Activated naive CD8-positive, alpha-beta T cell treated with anti-CD3 and anti-CD28 coated beads, Interleukin-2, amount 50 U/mL, for 24 hours (primary cell): Measurements from ENCODE around the gene MAD1L1.
"Not testable (repeated sequence)": the region's sequence is repeated elsewhere in the genome, so short reads cannot be mapped to it uniquely, and the experiment has no call there.

Source experiments
- ATAC-seq: fragments of 150-1000 bp; cut with Tn5 transposase; one replicate; pipeline ENCODE4 v1.10.0; 2021
- DNase-seq: peaks from one replicate; pipeline ENCODE4 v3.0.0; 2021
- H3K27ac Mint-ChIP-seq: one replicate; pipeline ENCODE4 v1.8.0; 2021; ENCODE audit warnings: mild to moderate bottlenecking, mixed read lengths
- H3K27me3 Mint-ChIP-seq: one replicate; pipeline ENCODE4 v1.8.0; 2021; ENCODE audit warnings: mixed read lengths
- H3K36me3 Mint-ChIP-seq: one replicate; pipeline ENCODE4 v1.8.0; 2021; ENCODE audit warnings: low read depth, mixed read lengths
- H3K4me1 Mint-ChIP-seq: one replicate; pipeline ENCODE4 v1.8.0; 2021; ENCODE audit warnings: mixed read lengths
- H3K4me3 Mint-ChIP-seq: one replicate; pipeline ENCODE4 v1.8.0; 2021; ENCODE audit warnings: mild to moderate bottlenecking, moderate library complexity, mixed read lengths
- H3K9me3 Mint-ChIP-seq: one replicate; pipeline ENCODE4 v1.8.0; 2021; ENCODE audit warnings: mixed read lengths

The MAD1L1 gene

DNA sequence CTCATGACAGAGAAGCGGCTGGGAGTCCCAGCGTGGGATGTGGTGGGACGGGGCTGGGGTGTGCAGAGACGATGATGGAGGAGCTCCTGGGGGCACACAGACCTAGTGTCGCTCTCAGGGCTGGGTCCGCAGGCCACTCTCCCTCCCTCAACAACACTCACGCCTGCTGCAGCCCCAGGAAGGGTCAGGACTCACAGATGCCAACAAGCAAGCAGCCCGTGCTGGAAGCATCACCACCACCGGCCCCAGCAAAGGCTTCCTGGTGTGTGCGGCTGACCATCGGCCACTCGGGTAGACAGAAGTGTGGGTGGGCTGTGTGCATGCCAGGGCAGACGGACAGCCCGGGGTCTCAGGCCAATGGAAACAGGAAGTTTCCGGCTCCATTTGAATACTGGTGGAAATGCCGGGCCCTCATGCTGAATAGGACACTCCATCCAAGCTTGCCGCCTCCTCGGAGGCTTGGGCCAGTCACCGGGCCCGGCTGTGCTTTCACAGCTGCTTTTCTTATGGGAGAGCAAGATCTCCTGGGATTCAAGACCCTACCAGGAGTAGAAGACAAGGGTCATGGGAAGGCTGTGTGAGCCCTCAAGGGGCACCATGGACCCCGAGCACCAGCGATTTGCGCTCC is 384.6 kb downstream of the MAD1L1 start:
- H3K36me3 Mint-ChIP-seq = peaks cover 2% of the 10 kb centered on the region
- H3K4me3 Mint-ChIP-seq = no peak overlapping the region
- H3K27me3 Mint-ChIP-seq = no peaks in the 10 kb centered on the region
- H3K27ac Mint-ChIP-seq = no peak overlapping the region
- ATAC-seq = no peak
- no peaks in the 10 kb centered on the region for H3K9me3 Mint-ChIP-seq
- DNase-seq = no peak
- H3K4me1 Mint-ChIP-seq = no peaks in the 10 kb centered on the region

- DNase-seq = no peak
- Mint-ChIP-seq H3K27ac (no peak overlapping the region), H3K36me3 (peaks cover 2% of the 10 kb centered on the region), H3K4me3 (no peak overlapping the region), H3K9me3 (no peaks in the 10 kb centered on the region), H3K27me3 (no peaks in the 10 kb centered on the region), H3K4me1 (no peaks in the 10 kb centered on the region)
- ATAC-seq = no peak
Measured at GRCh38 chr7:1847260-1848001, 385.3 kb downstream of the MAD1L1 start.

GRCh38 chr7:1846331-1847065 is 386.2 kb downstream of the MAD1L1 start:
- DNase-seq (no peak), ATAC-seq (no peak)
- Mint-ChIP-seq H3K36me3 (peaks cover 2% of the 10 kb centered on the region), H3K27ac (no peak overlapping the region), H3K4me1 (no peaks in the 10 kb centered on the region), H3K9me3 (no peaks in the 10 kb centered on the region), H3K4me3 (no peak overlapping the region), H3K27me3 (no peaks in the 10 kb centered on the region)

- Mint-ChIP-seq H3K27ac (no peak overlapping the region), H3K4me1 (no peaks in the 10 kb centered on the region), H3K36me3 (peaks cover 2% of the 10 kb centered on the region), H3K9me3 (no peaks in the 10 kb centered on the region), H3K27me3 (no peaks in the 10 kb centered on the region), H3K4me3 (no peak overlapping the region)
- DNase-seq (no peak), ATAC-seq (no peak)
Measured at GRCh38 chr7:1845536-1846311, 387.0 kb downstream of the MAD1L1 start.

- Mint-ChIP-seq H3K9me3 (no peaks in the 10 kb centered on the region), H3K4me3 (no peak overlapping the region), H3K27me3 (no peaks in the 10 kb centered on the region), H3K36me3 (peaks cover 2% of the 10 kb centered on the region), H3K27ac (no peak overlapping the region), H3K4me1 (no peaks in the 10 kb centered on the region)
- DNase-seq (no peak), ATAC-seq (no peak)
Measured at GRCh38 chr7:1844951-1845390, 387.8 kb downstream of the MAD1L1 start.

GRCh38 chr7:1844336-1844950 is 388.3 kb downstream of the MAD1L1 start:
- no peaks in the 10 kb centered on the region for H3K27me3 Mint-ChIP-seq
- no peak overlapping the region for H3K4me3 Mint-ChIP-seq
- H3K27ac Mint-ChIP-seq = no peak overlapping the region
- H3K9me3 Mint-ChIP-seq = no peaks in the 10 kb centered on the region
- no peak for DNase-seq
- H3K4me1 Mint-ChIP-seq = no peaks in the 10 kb centered on the region
- ATAC-seq = no peak
- H3K36me3 Mint-ChIP-seq = peaks cover 2% of the 10 kb centered on the region

DNA sequence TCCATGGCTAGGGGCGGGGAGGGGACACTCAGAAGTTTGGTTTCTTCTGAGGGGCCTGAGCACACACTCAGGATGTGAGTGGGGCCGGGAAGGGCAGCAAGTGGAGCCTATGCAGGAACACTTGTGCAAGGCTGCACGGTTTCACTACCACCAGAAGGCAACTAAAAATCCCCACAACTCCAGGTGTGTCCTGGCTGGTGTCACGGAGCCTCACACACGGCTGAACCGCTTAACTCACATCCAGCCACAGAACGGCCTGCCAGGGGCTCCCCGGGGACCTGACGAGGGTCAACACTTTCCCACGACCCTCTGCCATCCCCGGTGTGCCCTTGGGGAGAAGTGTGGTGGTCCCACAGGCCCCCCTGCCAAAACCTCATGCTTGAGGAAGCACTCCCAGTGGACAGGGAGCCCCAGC is 388.8 kb downstream of the MAD1L1 start:
- Mint-ChIP-seq H3K4me1 (no peaks in the 10 kb centered on the region), H3K9me3 (no peaks in the 10 kb centered on the region), H3K27ac (no peak overlapping the region), H3K27me3 (no peaks in the 10 kb centered on the region), H3K4me3 (no peak overlapping the region), H3K36me3 (peaks cover 4% of the 10 kb centered on the region)
- no peak for DNase-seq
- no peak for ATAC-seq

DNA sequence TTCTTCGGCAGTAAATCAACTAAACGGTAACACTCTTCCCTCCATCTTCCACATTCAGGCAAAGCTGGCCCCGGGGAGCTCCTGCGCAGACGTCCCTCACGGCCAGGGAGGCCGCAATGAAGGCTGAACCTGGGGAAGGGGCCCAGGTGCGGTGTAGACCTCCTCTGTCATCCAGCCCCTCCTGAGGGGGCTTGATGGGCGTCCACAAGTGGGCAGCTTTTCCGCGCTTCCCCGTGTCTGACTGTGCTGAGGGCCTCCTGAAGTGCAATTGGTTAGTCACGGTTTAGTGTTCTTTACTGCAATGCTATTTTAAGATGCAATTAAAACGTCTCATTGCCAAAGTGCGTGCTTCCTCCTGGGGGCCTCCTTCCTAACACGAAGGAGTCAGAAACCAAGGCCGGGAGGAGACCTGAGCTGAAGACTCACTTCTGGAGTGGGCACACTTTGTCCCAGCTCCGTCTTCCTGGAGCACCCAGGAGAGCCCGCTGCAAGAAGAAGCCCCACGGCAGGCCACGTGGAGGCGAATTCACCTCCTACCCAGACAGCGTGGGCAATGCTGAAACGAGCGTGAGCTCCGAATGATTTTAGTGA is 389.4 kb downstream of the MAD1L1 start:
- H3K4me1 Mint-ChIP-seq = no peaks in the 10 kb centered on the region
- peaks cover 4% of the 10 kb centered on the region for H3K36me3 Mint-ChIP-seq
- no peak overlapping the region for H3K4me3 Mint-ChIP-seq
- DNase-seq = no peak
- no peaks in the 10 kb centered on the region for H3K9me3 Mint-ChIP-seq
- no peak overlapping the region for H3K27ac Mint-ChIP-seq
- H3K27me3 Mint-ChIP-seq = no peaks in the 10 kb centered on the region
- ATAC-seq = no peak

- H3K27ac Mint-ChIP-seq = no peak overlapping the region
- H3K9me3 Mint-ChIP-seq = no peaks in the 10 kb centered on the region
- H3K27me3 Mint-ChIP-seq = no peaks in the 10 kb centered on the region
- no peak for DNase-seq
- no peaks in the 10 kb centered on the region for H3K4me1 Mint-ChIP-seq
- no peak for ATAC-seq
- no peak overlapping the region for H3K4me3 Mint-ChIP-seq
- peaks cover 4% of the 10 kb centered on the region for H3K36me3 Mint-ChIP-seq
Measured at GRCh38 chr7:1842321-1843221, 390.2 kb downstream of the MAD1L1 start.

GRCh38 chr7:1841286-1842021 is 391.3 kb downstream of the MAD1L1 start:
- not testable (repeated sequence) for H3K4me1 Mint-ChIP-seq, ATAC-seq, H3K9me3 Mint-ChIP-seq, H3K27me3 Mint-ChIP-seq, H3K4me3 Mint-ChIP-seq, H3K36me3 Mint-ChIP-seq, H3K27ac Mint-ChIP-seq, DNase-seq

DNA sequence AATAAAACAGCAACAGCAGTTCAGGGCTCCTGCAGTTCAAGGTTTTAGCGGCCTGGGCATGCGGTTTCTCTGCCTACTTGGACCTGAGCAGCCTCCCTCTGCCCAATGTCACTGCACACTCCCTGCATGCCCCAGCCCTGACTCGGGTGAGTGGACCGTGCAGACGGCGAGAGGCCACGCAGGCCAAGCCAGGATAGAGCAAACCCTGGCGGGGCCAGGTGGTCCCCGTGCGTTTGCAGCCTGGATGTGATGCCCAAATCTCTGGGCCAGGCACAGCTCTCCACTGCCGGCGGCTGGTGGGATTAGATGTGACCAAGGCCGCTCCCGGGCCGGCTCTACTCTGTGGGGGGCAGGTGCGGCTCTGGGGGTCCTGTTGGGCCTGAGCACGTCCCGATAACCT is 392.0 kb downstream of the MAD1L1 start:
- H3K4me3 Mint-ChIP-seq, ATAC-seq, H3K27ac Mint-ChIP-seq, DNase-seq, H3K36me3 Mint-ChIP-seq, H3K9me3 Mint-ChIP-seq, H3K4me1 Mint-ChIP-seq, H3K27me3 Mint-ChIP-seq: not testable (repeated sequence)

- no peak overlapping the region for H3K4me3 Mint-ChIP-seq
- no peaks in the 10 kb centered on the region for H3K27me3 Mint-ChIP-seq
- DNase-seq (no peak), ATAC-seq (no peak)
- peaks cover 13% of the 10 kb centered on the region for H3K36me3 Mint-ChIP-seq
- no peak overlapping the region for H3K27ac Mint-ChIP-seq
- peaks cover 4% of the 10 kb centered on the region for H3K9me3 Mint-ChIP-seq
- no peaks in the 10 kb centered on the region for H3K4me1 Mint-ChIP-seq
Measured at GRCh38 chr7:1839701-1840100, 393.0 kb downstream of the MAD1L1 start.
